ENCODE measurements around the gene PGM2L1.

DNA sequence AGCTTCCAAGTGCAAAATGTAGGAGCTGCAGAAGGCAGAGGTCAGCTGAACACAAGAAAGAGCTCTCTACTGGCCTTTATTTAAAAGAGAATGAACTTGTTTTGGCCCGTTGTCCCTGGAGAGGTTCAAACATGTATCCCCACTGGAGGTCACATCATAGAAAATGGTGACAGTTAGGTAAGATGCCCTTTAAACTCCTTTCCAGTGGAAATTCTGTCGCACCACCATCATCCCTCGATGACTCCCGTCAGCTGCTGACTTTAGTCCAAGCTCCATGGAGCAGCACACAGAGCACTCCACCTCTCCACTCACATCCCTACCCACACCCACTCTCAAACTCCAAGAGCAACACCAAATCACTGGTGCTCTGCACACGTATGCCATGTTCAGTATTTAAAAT is 71.6 kb downstream of the PGM2L1 start:
- no peak for TF ChIP-seq MYC (IDR thresholded peaks at IDR 0.05; ENCODE audit: low read depth, low read length)
- TF ChIP-seq, protein P1, sequence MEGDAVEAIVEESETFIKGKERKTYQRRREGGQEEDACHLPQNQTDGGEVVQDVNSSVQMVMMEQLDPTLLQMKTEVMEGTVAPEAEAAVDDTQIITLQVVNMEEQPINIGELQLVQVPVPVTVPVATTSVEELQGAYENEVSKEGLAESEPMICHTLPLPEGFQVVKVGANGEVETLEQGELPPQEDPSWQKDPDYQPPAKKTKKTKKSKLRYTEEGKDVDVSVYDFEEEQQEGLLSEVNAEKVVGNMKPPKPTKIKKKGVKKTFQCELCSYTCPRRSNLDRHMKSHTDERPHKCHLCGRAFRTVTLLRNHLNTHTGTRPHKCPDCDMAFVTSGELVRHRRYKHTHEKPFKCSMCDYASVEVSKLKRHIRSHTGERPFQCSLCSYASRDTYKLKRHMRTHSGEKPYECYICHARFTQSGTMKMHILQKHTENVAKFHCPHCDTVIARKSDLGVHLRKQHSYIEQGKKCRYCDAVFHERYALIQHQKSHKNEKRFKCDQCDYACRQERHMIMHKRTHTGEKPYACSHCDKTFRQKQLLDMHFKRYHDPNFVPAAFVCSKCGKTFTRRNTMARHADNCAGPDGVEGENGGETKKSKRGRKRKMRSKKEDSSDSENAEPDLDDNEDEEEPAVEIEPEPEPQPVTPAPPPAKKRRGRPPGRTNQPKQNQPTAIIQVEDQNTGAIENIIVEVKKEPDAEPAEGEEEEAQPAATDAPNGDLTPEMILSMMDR (IDR thresholded peaks at IDR 0.05; ENCODE audit: low read depth, low read length): no peak

Data from NB4 (cell line).